ENCODE results near the gene ANAPC1.
A peak's percentile ranks its signal among the peaks of the same experiment; 100 is the strongest.
"Not testable (repeated sequence)": the region's sequence is repeated elsewhere in the genome, so short reads cannot be mapped to it uniquely, and the experiment has no call there.

- peak in 4 of 5 experiments; percentile 21 to 47 (median 40) for TF ChIP-seq CTCF (IDR thresholded peaks at IDR 0.05)
- not testable (repeated sequence) for TF ChIP-seq POLR2A (IDR thresholded peaks at IDR 0.05)
Measured at GRCh38 chr2:111850646-111851045, 33.3 kb downstream of the ANAPC1 start.
